GM21381 (cell line): Measurements from ENCODE around the gene CD164L2.
A peak's percentile ranks its signal among the peaks of the same experiment; 100 is the strongest.
"Not testable (repeated sequence)": the region's sequence is repeated elsewhere in the genome, so short reads cannot be mapped to it uniquely, and the experiment has no call there.

Experiments used
- ATAC-seq: cut with Tn5 transposase; IDR thresholded peaks from one replicate; pipeline ENCODE4 v1.9.1; 2021; ENCODE audit warnings: mild to moderate bottlenecking, moderate library complexity; ENCODE audit not compliant: unreplicated experiment

Gene CD164L2

GRCh38 chr1:27383039-27383605 is at the start of gene CD164L2:
CD164L2 (minus strand) TSS chr1:27383333; CDS start chr1:27383239, 94 bp downstream.
- ATAC-seq = no peak

- not testable (repeated sequence) for ATAC-seq
These were observed 49.6 kb upstream of the CD164L2 start for GRCh38 chr1:27432725-27433124.

- ATAC-seq = no peak
These were observed 48.4 kb upstream of the CD164L2 start for GRCh38 chr1:27431601-27431940.

GRCh38 chr1:27430903-27431600 is 47.9 kb upstream of the CD164L2 start:
- ATAC-seq = no peak

GRCh38 chr1:27429029-27429425 is 45.9 kb upstream of the CD164L2 start:
- ATAC-seq = no peak

GRCh38 chr1:27428316-27429028 is 45.3 kb upstream of the CD164L2 start:
- ATAC-seq = no peak

- ATAC-seq = no peak
These were observed 44.7 kb upstream of the CD164L2 start for GRCh38 chr1:27427816-27428315.

- ATAC-seq = no peak
These were observed 44.2 kb upstream of the CD164L2 start for GRCh38 chr1:27427329-27427728.

- ATAC-seq = no peak
These were observed 40.6 kb upstream of the CD164L2 start for GRCh38 chr1:27423709-27424108.

- peak; percentile 72 for ATAC-seq
These were observed 35.4 kb upstream of the CD164L2 start for GRCh38 chr1:27418326-27419185.

- no peak for ATAC-seq
These were observed 34.6 kb upstream of the CD164L2 start for GRCh38 chr1:27417713-27418112.

GRCh38 chr1:27416387-27417111 is 33.4 kb upstream of the CD164L2 start:
- no peak for ATAC-seq

GRCh38 chr1:27414091-27414490 is 31.0 kb upstream of the CD164L2 start:
- ATAC-seq = no peak

GRCh38 chr1:27413004-27413403 is 29.9 kb upstream of the CD164L2 start:
- ATAC-seq = no peak

GRCh38 chr1:27412502-27412901 is 29.4 kb upstream of the CD164L2 start:
- no peak for ATAC-seq

- ATAC-seq = no peak
These were observed 27.6 kb upstream of the CD164L2 start for GRCh38 chr1:27410709-27411108.

GRCh38 chr1:27409669-27410068 is 26.5 kb upstream of the CD164L2 start:
- no peak for ATAC-seq

GRCh38 chr1:27408151-27408550 is 25.0 kb upstream of the CD164L2 start:
- ATAC-seq = no peak

- ATAC-seq = not testable (repeated sequence)
These were observed 23.7 kb upstream of the CD164L2 start for GRCh38 chr1:27406791-27407190.

GRCh38 chr1:27406362-27406680 is 23.2 kb upstream of the CD164L2 start:
- ATAC-seq = no peak
